Activated effector memory CD4-positive, alpha-beta T cell treated with anti-CD3 and anti-CD28 coated beads, Interleukin-2, amount 50 U/mL, for 16 hours (primary cell): ENCODE results near the gene REPIN1.

ENCODE experiments used
- DNase-seq: peaks from one replicate; pipeline ENCODE4 v3.0.0-alpha.2; 2020

REPIN1 gene

GRCh38 chr7:150397346-150398107 is 28.9 kb downstream of the REPIN1 start:
- DNase-seq: peak; percentile 33

- DNase-seq: peak; percentile 54
Measured at GRCh38 chr7:150398108-150398964, 29.7 kb downstream of the REPIN1 start.

- DNase-seq: peak; percentile 48
Measured at GRCh38 chr7:150398965-150399320, 30.3 kb downstream of the REPIN1 start.

- DNase-seq: no peak
Measured at GRCh38 chr7:150399421-150400007, 30.9 kb downstream of the REPIN1 start.

GRCh38 chr7:150400008-150400787 is 31.6 kb downstream of the REPIN1 start:
- peak; percentile 37 for DNase-seq

GRCh38 chr7:150400788-150401423 is 32.3 kb downstream of the REPIN1 start:
- peak; percentile 50 for DNase-seq

GRCh38 chr7:150401424-150401790 is 32.8 kb downstream of the REPIN1 start:
- DNase-seq: no peak

- DNase-seq: peak; percentile 51
Measured at GRCh38 chr7:150401861-150402631, 33.4 kb downstream of the REPIN1 start.

- DNase-seq: peak; percentile 54
Measured at GRCh38 chr7:150402671-150403321, 34.2 kb downstream of the REPIN1 start.

- peak; percentile 56 for DNase-seq
Measured at GRCh38 chr7:150403376-150404171, 35.0 kb downstream of the REPIN1 start.

GRCh38 chr7:150404172-150404804 is 35.7 kb downstream of the REPIN1 start:
- peak; percentile 64 for DNase-seq

- peak; percentile 91 for DNase-seq
Measured at GRCh38 chr7:150404805-150405583, 36.4 kb downstream of the REPIN1 start.

- no peak for DNase-seq
Measured at GRCh38 chr7:150405584-150406311, 37.1 kb downstream of the REPIN1 start.

GRCh38 chr7:150406312-150406566 is 37.6 kb downstream of the REPIN1 start:
- peak; percentile 66 for DNase-seq

GRCh38 chr7:150406567-150407421 is 38.2 kb downstream of the REPIN1 start:
- peak; percentile 79 for DNase-seq

- peak; percentile 60 for DNase-seq
Measured at GRCh38 chr7:150407588-150408392, 39.2 kb downstream of the REPIN1 start.
